Transverse colon (tissue), 4 donors: Measurements from ENCODE around the gene COL11A2. TPM values are rescaled to one million over a fixed set of nuclear protein-coding genes. Genes with fewer than 3 reads are reported as not detected.

Source experiments
- DNase-seq: peaks from one replicate; pipeline ENCODE4 v3.0.0-alpha.2; 2019
- H3K27ac ChIP-seq, 4 donors: fragments of 200-600 bp; sonication (generic); 2 replicates each; pipeline ENCODE4 v1.5.1; 2016 to 2018; ENCODE audit warnings: inconsistent platforms in 4 of 4
- H3K27me3 ChIP-seq: fragments of 200-600 bp; sonication (generic); 2 replicates; pipeline ENCODE4 v1.5.1; 2017; ENCODE audit warnings: inconsistent platforms
- H3K36me3 ChIP-seq, 4 donors: fragments of 200-600 bp; sonication (generic); 2 replicates each; pipeline ENCODE4 v1.5.1; 2017 to 2019; ENCODE audit warnings: inconsistent platforms in 4 of 4
- H3K4me1 ChIP-seq, 4 donors: fragments of 200-600 bp; sonication (generic); 2 replicates each; pipeline ENCODE4 v1.5.1; 2017 to 2020; ENCODE audit warnings: inconsistent platforms in 4 of 4
- H3K4me3 ChIP-seq, 4 donors: fragments of 200-600 bp; sonication (generic); 1 replicate in 1 of 4; 2 replicates in 3 of 4; pipeline versions ENCODE4 v1.5.1 to v1.6.1; 2017 to 2019; ENCODE audit warnings: inconsistent platforms in 4 of 4
- H3K9me3 ChIP-seq, 2 donors: fragments of 200-600 bp; sonication (generic); 2 replicates each; pipeline ENCODE4 v1.5.1; 2017 to 2019; ENCODE audit warnings: inconsistent platforms in 2 of 2
- EP300 ChIP-seq: sonication (generic); formaldehyde crosslinking; IDR thresholded peaks from one replicate; pipeline ENCODE4 v1.6.1; 2017; ENCODE audit warnings: antibody characterized with exemption, low read depth
- POLR2A ChIP-seq: fragments of 450-650 bp; IDR thresholded peaks from one replicate; pipeline ENCODE4 v1.6.1; 2016; ENCODE audit warnings: antibody characterized with exemption, mild to moderate bottlenecking, moderate library complexity
- POLR2AphosphoS5 ChIP-seq, 3 donors: sonication (generic); formaldehyde crosslinking; IDR thresholded peaks; one replicate each; pipeline ENCODE4 v1.6.1; 2016; ENCODE audit warnings: antibody characterized with exemption in 3 of 3
- WGBS, 2 donors: methylation state at CpG; one replicate each; pipeline ENCODE4 v1.1.5; 2018; ENCODE audit warnings: low coverage in 1 of 2; 5-methylcytosine and 5-hydroxymethylcytosine counted together
- in situ Hi-C, 4 donors: fragments of 200-750 bp; cut with MboI; loops; one replicate each; pipeline versions ENCODE4 v1.15.0 to v1.15.1; 2017; ENCODE audit warnings: low sequenced_read_pairs in 3 of 4, low pct_ligation_motif_present in 1 of 4, low pct_unique_long_range_greater_than_20kb in 1 of 4
- intact Hi-C: fragments of 100-400 bp; cut with DNase I; formaldehyde crosslinking; loops from one replicate; pipeline ENCODE4 v1.15.1; 2023; ENCODE audit warnings: low total_unique reads
- total RNA-seq, 4 donors: library from RNA; depleted of rRNA; stranded (reverse); fragments of >200 nt; gene quantifications; one replicate each; pipeline ENCODE4 v1.1.0, GENCODE V29; 2016
- TF ChIP-seq, protein P1 (sequence below), 5 experiments: fragments of 200-600 bp in 3 of 5; fragments of 450-650 bp in 2 of 5; sonication (generic) in 3 of 5; IDR thresholded peaks; 1 replicate in 2 of 5; 2 replicates in 3 of 5; pipeline ENCODE4 v1.5.1; 2016 to 2017; ENCODE audit warnings: antibody characterized with exemption in 5 of 5, inconsistent platforms in 3 of 5, mild to moderate bottlenecking in 2 of 5, moderate library complexity in 1 of 5

COL11A2 gene
- total RNA-seq, 4 donors from 2014 or later: 0.14 to 0.79 (median 0.75) TPM; not detected in 1

DNA sequence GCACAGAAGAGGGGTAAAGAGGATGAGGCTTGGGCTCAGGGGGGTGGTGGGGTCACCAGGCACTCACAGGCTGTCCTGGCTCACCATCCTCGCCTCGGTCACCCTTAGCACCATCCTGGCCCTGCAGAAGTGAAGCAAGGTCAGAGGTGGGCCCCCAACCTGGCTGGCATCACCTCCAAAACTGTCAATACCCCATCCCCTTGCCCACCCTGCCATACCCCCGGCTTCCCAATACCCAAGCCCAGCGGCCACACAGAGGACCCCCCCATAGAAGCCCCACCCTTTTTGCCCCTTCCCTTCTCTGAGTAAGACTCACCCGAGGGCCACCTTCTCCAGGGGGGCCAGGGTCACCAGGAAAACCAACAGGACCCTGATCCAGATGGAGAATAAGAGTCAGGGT lies 23.6 kb downstream of the COL11A2 start:
- intact Hi-C loops: loop anchor here (10.0 kb wide), 1 partner anchor 76 kb away; no protein-coding TSS in a partner anchor
- 75% methylated on average over 5 of the region's 5 CpGs; no CpG with 5 or more reads in 1 of the 2 donors for WGBS, 2 donors
- in situ Hi-C loops: loop anchor here in 2 of 4 donors (10.0 kb wide), 1 partner anchor 76 kb away; no protein-coding TSS in a partner anchor
- no peak overlapping the region for H3K4me3 ChIP-seq
- no peak overlapping the region for H3K27ac ChIP-seq
- no peaks in the 10 kb centered on the region for H3K4me1 ChIP-seq
- TF ChIP-seq POLR2AphosphoS5 (IDR thresholded peaks at IDR 0.05) (no peak), EP300 (no peak), POLR2A (no peak)
- TF ChIP-seq, protein P1, sequence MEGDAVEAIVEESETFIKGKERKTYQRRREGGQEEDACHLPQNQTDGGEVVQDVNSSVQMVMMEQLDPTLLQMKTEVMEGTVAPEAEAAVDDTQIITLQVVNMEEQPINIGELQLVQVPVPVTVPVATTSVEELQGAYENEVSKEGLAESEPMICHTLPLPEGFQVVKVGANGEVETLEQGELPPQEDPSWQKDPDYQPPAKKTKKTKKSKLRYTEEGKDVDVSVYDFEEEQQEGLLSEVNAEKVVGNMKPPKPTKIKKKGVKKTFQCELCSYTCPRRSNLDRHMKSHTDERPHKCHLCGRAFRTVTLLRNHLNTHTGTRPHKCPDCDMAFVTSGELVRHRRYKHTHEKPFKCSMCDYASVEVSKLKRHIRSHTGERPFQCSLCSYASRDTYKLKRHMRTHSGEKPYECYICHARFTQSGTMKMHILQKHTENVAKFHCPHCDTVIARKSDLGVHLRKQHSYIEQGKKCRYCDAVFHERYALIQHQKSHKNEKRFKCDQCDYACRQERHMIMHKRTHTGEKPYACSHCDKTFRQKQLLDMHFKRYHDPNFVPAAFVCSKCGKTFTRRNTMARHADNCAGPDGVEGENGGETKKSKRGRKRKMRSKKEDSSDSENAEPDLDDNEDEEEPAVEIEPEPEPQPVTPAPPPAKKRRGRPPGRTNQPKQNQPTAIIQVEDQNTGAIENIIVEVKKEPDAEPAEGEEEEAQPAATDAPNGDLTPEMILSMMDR (IDR thresholded peaks at IDR 0.05): no peak
- no peak for DNase-seq
- no peaks in the 10 kb centered on the region for H3K9me3 ChIP-seq
- H3K36me3 ChIP-seq: no peaks in the 10 kb centered on the region
- peaks cover 4% of the 10 kb centered on the region for H3K27me3 ChIP-seq

DNA sequence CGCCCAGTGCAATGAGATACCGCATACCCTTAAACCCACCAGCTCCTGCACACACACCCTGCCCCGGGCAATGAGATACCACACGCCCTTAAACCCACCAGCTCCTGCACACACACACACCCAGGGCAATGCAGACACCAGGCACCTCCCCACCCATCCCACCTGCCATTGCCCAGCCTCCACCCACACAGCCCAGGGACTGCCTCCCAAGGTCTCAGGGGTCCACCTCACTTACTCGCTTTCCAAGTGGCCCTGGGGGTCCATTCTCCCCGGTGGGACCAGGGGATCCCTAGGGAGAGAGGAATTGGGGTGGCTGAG lies 24.0 kb downstream of the COL11A2 start:
- 71 to 100% methylated on average over 1 to 6 of the region's 6 CpGs for WGBS, 2 donors
- DNase-seq: no peak
- no peaks in the 10 kb centered on the region for H3K4me1 ChIP-seq
- H3K27ac ChIP-seq: no peak overlapping the region
- no peaks in the 10 kb centered on the region for H3K36me3 ChIP-seq
- peaks cover 4% of the 10 kb centered on the region for H3K27me3 ChIP-seq
- no peak overlapping the region for H3K4me3 ChIP-seq
- intact Hi-C loops (loop anchor here (10.0 kb wide), 1 partner anchor 77 kb away; no protein-coding TSS in a partner anchor), in situ Hi-C loops (loop anchor here in 2 of 4 donors (10.0 kb wide), 1 partner anchor 77 kb away; no protein-coding TSS in a partner anchor)
- TF ChIP-seq, protein P1 (IDR thresholded peaks at IDR 0.05): no peak
- no peak for TF ChIP-seq POLR2AphosphoS5 (IDR thresholded peaks at IDR 0.05)
- TF ChIP-seq EP300: no peak
- no peak for TF ChIP-seq POLR2A
- H3K9me3 ChIP-seq: no peaks in the 10 kb centered on the region

DNA sequence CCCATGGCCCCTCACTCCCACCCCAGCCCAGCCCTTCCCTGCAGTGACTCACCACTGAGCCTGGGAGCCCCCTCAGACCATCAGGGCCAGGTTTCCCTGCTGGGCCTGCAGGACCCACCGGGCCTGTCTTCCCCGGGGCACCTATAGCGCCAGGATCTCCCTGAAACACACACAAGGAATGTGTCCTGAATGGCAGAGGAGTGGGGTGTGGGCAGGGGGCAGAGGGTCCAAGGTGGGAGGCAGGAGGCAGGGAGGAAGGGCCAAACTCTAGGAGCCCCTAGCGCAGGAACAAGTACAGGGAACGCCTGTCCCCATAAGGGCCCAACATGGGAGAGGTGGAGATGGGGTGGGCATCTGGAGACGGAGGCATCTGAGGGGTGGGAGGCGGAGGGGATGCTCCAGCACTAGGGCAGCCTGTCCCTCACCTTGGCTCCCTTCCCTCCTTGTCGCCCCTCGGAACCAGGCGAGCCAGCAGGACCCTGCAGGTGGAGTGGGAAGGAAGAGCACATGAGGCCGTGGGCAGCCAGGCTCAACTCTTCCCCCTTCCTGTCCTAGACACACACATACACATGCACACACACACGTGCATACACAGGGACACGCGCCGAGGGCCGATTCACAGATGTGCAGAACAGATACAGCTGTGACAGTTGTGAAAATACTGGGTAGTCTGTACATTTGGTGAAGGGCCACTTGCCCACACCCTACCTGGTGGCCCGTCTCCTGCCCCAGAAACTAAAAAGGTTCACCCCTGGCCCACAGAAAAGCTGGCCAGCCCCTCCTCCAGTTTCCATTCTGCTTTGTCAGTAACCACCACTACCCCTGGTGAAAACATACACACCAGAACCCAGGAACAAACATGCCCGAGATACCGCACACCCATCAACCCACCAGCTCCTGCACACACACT lies 24.6 kb downstream of the COL11A2 start:
- intact Hi-C loops: loop anchor here (10.0 kb wide), 1 partner anchor 77 kb away; no protein-coding TSS in a partner anchor

DNA sequence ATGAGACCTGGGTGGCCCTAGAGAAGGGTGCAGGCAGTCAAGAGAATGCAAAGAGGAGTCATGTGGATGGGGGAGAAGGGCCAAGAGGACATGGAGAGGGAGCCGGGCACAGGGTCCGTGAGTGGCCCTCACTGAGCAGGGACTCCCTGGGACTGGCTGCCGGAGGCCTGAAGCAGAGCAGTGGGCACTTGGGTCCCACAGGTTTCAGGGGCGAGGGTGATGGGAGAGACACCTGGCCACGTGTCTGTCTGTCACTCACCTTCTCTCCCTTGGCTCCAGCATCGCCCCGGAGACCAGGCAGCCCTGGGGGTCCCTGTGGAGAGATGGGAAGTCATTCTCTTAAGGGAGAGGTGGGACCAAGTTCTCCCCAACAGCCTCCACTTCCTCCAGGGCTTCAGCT lies 25.5 kb downstream of the COL11A2 start:
- in situ Hi-C loops (loop anchor here in 2 of 4 donors (10.0 kb wide), 1 partner anchor 78 kb away; no protein-coding TSS in a partner anchor), intact Hi-C loops (loop anchor here (10.0 kb wide), 1 partner anchor 78 kb away; no protein-coding TSS in a partner anchor)
- Histone ChIP-seq H3K9me3 (no peaks in the 10 kb centered on the region), H3K36me3 (no peaks in the 10 kb centered on the region), H3K4me1 (peaks cover 0 to 4% (median 2%) of the 10 kb centered on the region in 4 donors), H3K27ac (no peak overlapping the region), H3K4me3 (no peak overlapping the region), H3K27me3 (no peaks in the 10 kb centered on the region)
- 80% methylated on average over 7 of the region's 7 CpGs; no CpG with 5 or more reads in 1 of the 2 donors for WGBS, 2 donors
- TF ChIP-seq POLR2AphosphoS5 (IDR thresholded peaks at IDR 0.05) (no peak), POLR2A (no peak), EP300 (no peak)
- TF ChIP-seq, protein P1 (IDR thresholded peaks at IDR 0.05): no peak
- DNase-seq: no peak

More for the DNA sequence above, 24.6 kb downstream of the COL11A2 start:
- in situ Hi-C loops: loop anchor here in 2 of 4 donors (10.0 kb wide), 1 partner anchor 77 kb away; no protein-coding TSS in a partner anchor
- no peak for DNase-seq
- no peaks in the 10 kb centered on the region for H3K9me3 ChIP-seq
- no peak overlapping the region for H3K27ac ChIP-seq
- H3K36me3 ChIP-seq: no peaks in the 10 kb centered on the region
- TF ChIP-seq, protein P1 (IDR thresholded peaks at IDR 0.05): no peak
- TF ChIP-seq POLR2AphosphoS5 (IDR thresholded peaks at IDR 0.05) (no peak), EP300 (no peak), POLR2A (no peak)
- H3K27me3 ChIP-seq: peaks cover 1% of the 10 kb centered on the region
- H3K4me3 ChIP-seq: no peak overlapping the region
- no peaks in the 10 kb centered on the region for H3K4me1 ChIP-seq
- 82 to 100% methylated on average over 1 to 19 of the region's 19 CpGs for WGBS, 2 donors
